Panc1 (cell line): ENCODE results near the gene SH3D19. TPM values are rescaled to one million over a fixed set of nuclear protein-coding genes. Genes with fewer than 3 reads are reported as not detected.
"Not testable (repeated sequence)": the region's sequence is repeated elsewhere in the genome, so short reads cannot be mapped to it uniquely, and the experiment has no call there.

Experiments
- ATAC-seq: fragments of 200-7000 bp; cut with Tn5 transposase; 2 replicates; pipeline ENCODE4 v1.9.1; 2020; ENCODE audit warnings: mild to moderate bottlenecking, moderate library complexity
- BruUV-seq: library from RNA; stranded (reverse); fragments of 400-500 nt; replicated peaks from 2 replicates; lab custom pipeline; 2021; lab: Mats Ljungman, UMichigan
- CTCF ChIA-PET: fragments of 300-600 bp; sonication (Branson Sonifier 250); formaldehyde crosslinking; loops from one replicate; lab custom pipeline; 2022; ENCODE audit warnings: antibody characterized with exemption; lab: Charles Lee
- POLR2A ChIA-PET: fragments of 300-600 bp; sonication (Branson Sonifier 250); formaldehyde crosslinking; loops from one replicate; lab custom pipeline; 2022; ENCODE audit warnings: antibody characterized with exemption; lab: Charles Lee
- DNase-seq: peaks from one replicate; pipeline ENCODE4 v3.0.0-alpha.2; 2010; ENCODE audit warnings: low read depth, low spot score
- H3K27ac ChIP-seq: 2 replicates; pipeline ENCODE4 v1.5.1; 2011; ENCODE audit warnings: mild to moderate bottlenecking, low read length, inconsistent platforms
- H3K27me3 ChIP-seq: fragments of 200-500 bp; sonication (Bioruptor generic); 2 replicates; pipeline ENCODE4 v1.6.0; 2014; ENCODE audit warnings: low read length, inconsistent platforms; ENCODE audit not compliant: control insufficient read depth, insufficient read depth
- H3K36me3 ChIP-seq: fragments of 200-500 bp; sonication (Bioruptor generic); 2 replicates; pipeline ENCODE4 v1.5.1; 2014; ENCODE audit warnings: inconsistent platforms, mild to moderate bottlenecking, low read length, moderate library complexity; ENCODE audit not compliant: control insufficient read depth, insufficient read depth
- H3K4me1 ChIP-seq: 2 replicates; pipeline ENCODE4 v1.5.1; 2011; ENCODE audit warnings: inconsistent platforms, mild to moderate bottlenecking, low read length, moderate library complexity; ENCODE audit not compliant: control insufficient read depth, insufficient read depth
- H3K4me3 ChIP-seq, 2 experiments: 2 replicates each; pipeline ENCODE4 v1.5.1; 2011 to 2012; ENCODE audit warnings: low read depth in 2 of 2, low read length in 2 of 2, mild to moderate bottlenecking in 2 of 2, inconsistent platforms in 1 of 2, moderate library complexity in 1 of 2
- H3K9me3 ChIP-seq: fragments of 200-500 bp; sonication (Bioruptor generic); 2 replicates; pipeline ENCODE4 v1.5.1; 2014; ENCODE audit warnings: low read depth, mild to moderate bottlenecking, inconsistent platforms, low read length, moderate library complexity; ENCODE audit not compliant: control insufficient read depth, insufficient read depth
- POLR2AphosphoS5 ChIP-seq: IDR thresholded peaks from 2 replicates; pipeline ENCODE4 v1.6.1; 2012; ENCODE audit warnings: mild to moderate bottlenecking, low read depth, low read length, moderate library complexity
- REST ChIP-seq, 2 experiments: IDR thresholded peaks; 2 replicates each; pipeline ENCODE4 v1.6.1; 2011 to 2012; ENCODE audit warnings: low read depth in 2 of 2, control low read depth in 1 of 2, low read length in 1 of 2, mild to moderate bottlenecking in 1 of 2, moderate library complexity in 1 of 2; ENCODE audit not compliant: insufficient read depth in 1 of 2
- TCF7L2 ChIP-seq: IDR thresholded peaks from 2 replicates; pipeline ENCODE4 v1.6.1; 2011; ENCODE audit warnings: mild to moderate bottlenecking, low read depth, low read length, inconsistent platforms
- in situ Hi-C: cut with HindIII; loops from 2 replicates; pipeline ENCODE4 v1.10.0; 2016; ENCODE audit warnings: low sequenced_read_pairs, low pct_unique_long_range_greater_than_20kb
- intact Hi-C: fragments of 100-400 bp; cut with micrococcal nuclease; formaldehyde crosslinking; loops from one replicate; pipeline ENCODE4 v1.10.0; 2022; ENCODE audit not compliant: unreplicated experiment
- total RNA-seq: library from RNA; stranded (reverse); gene quantifications from one replicate; pipeline ENCODE4 v1.2.1, GENCODE V29; 2021; ENCODE audit not compliant: unreplicated experiment

Gene SH3D19
- total RNA-seq, 1 experiment from 2014 or later = 19.8 TPM

DNA sequence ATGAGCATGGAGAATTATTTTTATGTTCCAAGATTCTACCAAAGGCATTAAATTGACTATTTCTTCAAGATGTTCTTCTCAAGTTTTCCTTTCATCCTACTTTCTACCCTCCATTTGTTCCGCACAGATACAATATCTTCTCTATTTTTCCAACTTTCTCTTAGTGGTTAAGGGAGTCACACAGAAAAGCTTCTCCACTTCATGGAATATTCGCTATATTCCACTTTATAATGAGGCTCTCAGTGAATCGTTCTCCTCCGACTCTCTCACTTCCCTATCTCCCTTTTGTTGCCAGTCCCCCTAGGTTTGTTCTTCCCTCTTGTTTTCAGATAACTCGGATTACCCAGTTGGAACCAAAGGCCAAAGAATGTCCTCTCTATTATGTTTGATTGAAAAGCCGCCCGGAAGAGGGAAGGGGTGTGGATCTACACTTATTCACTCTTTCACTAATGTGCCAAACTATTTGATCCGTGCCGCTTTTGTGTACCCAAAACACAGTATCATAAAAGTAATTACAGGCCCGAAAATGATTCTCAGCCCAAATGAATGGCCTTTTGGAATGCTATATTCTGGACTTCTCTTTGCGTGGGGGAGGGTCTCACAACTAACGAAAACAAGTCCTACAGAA lies 1.2 kb downstream of the SH3D19 start:
- CTCF ChIA-PET = no interaction called here
- no peak for TF ChIP-seq POLR2AphosphoS5
- TF ChIP-seq TCF7L2 = peak; percentile 48; the same call in 1 of the 2 replicates
- in situ Hi-C loops = no loop called here
- ATAC-seq (no peak), DNase-seq (no peak)
- POLR2A ChIA-PET = no interaction called here
- peak overlapping the region; percentile 73 for H3K27ac ChIP-seq
- H3K27me3 ChIP-seq = no peaks in the 10 kb centered on the region
- intact Hi-C loops = no loop called here
- H3K4me1 ChIP-seq = peaks cover 19% of the 10 kb centered on the region
- H3K36me3 ChIP-seq = no peaks in the 10 kb centered on the region; the same call in 1 of the 2 replicates
- H3K9me3 ChIP-seq = no peaks in the 10 kb centered on the region
- no TSS peak for BruUV-seq
- H3K4me3 ChIP-seq = peak overlapping the region; percentile 61 to 68

- peak overlapping the region in 1 of 2 experiments; percentile 68; a peak in 3 of 4 replicates for H3K4me3 ChIP-seq
- no peak for DNase-seq
- intact Hi-C loops = no loop called here
Observed at GRCh38 chr4:151323667-151324066, 1.7 kb downstream of the SH3D19 start.

GRCh38 chr4:151322570-151322969 lies 2.8 kb downstream of the SH3D19 start:
- H3K27ac ChIP-seq = no peak overlapping the region
- in situ Hi-C loops = no loop called here
- peaks cover 19% of the 10 kb centered on the region for H3K4me1 ChIP-seq
- H3K36me3 ChIP-seq = no peaks in the 10 kb centered on the region; the same call in 1 of the 2 replicates
- no TSS peak for BruUV-seq
- no peak for DNase-seq
- H3K27me3 ChIP-seq = no peaks in the 10 kb centered on the region
- ChIA-PET CTCF (no interaction called here), POLR2A (no interaction called here)
- H3K9me3 ChIP-seq = no peaks in the 10 kb centered on the region
- intact Hi-C loops = no loop called here
- ATAC-seq = no peak
- TF ChIP-seq POLR2AphosphoS5 (no peak), REST (IDR thresholded peaks at IDR 0.05; ENCODE audit: insufficient read depth in 1 of 2, low read depth in 2 of 2, low read length in 1 of 2) (no peak)
- H3K4me3 ChIP-seq = no peak overlapping the region

More at GRCh38 chr4:151323667-151324066, 1.7 kb downstream of the SH3D19 start:
- Histone ChIP-seq H3K27ac (peak overlapping the region; percentile 73; the same call in 1 of the 2 replicates), H3K27me3 (no peaks in the 10 kb centered on the region), H3K9me3 (no peaks in the 10 kb centered on the region), H3K4me1 (peaks cover 19% of the 10 kb centered on the region), H3K36me3 (no peaks in the 10 kb centered on the region; the same call in 1 of the 2 replicates)
- no peak for ATAC-seq
- ChIA-PET CTCF (no interaction called here), POLR2A (interaction anchor here (0.6 kb wide), 1 partner anchor 229 kb away, joined by 4 read pairs; no protein-coding TSS in a partner anchor)
- no peak for TF ChIP-seq TCF7L2
- BruUV-seq = TSS peak; percentile 57
- in situ Hi-C loops = no loop called here

DNA sequence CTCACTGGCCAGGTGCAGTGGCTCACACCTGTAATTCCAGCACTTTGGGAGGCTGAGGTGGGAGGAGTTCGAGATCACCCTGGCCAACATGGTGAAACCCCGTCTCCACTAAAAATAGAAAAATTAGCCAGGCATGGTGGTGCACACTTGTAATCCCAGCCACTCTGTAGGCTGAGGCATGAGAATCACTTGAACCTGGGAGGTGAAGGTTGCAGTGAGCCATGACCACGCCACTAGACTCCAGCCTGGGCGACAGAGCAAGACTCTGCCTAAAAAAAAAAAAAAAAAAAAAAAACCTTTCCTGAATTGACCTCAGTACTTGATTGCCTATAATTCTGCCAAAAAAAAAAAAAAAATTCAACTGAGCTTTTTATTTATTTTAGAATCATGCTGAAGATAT lies 3.2 kb downstream of the SH3D19 start:
- H3K27ac ChIP-seq, CTCF ChIA-PET, in situ Hi-C loops, H3K27me3 ChIP-seq, H3K9me3 ChIP-seq, POLR2A ChIA-PET, H3K4me3 ChIP-seq, BruUV-seq, intact Hi-C loops, DNase-seq, H3K36me3 ChIP-seq, ATAC-seq: not testable (repeated sequence)
- peaks cover 19% of the 10 kb centered on the region for H3K4me1 ChIP-seq
